ENCODE measurements around the gene LGALS3.

GRCh38 chr14:55194656-55195355 lies 65.8 kb downstream of the LGALS3 start:
- TF ChIP-seq POLR2A (IDR thresholded peaks at IDR 0.05) = no peak
- TF ChIP-seq CTCF (IDR thresholded peaks at IDR 0.05 in 4 of 5, conservative IDR thresholded peaks at IDR 0.05 in 1 of 5) = no peak

Data from gastrocnemius medialis (tissue), 4 donors.